Effector CD8-positive, alpha-beta T cell (primary cell): ENCODE data around the gene YEATS2.

Experiments
- DNase-seq: peaks from one replicate; lab custom pipeline; 2025; lab: John Stamatoyannopoulos, UW

YEATS2 gene

GRCh38 chr3:183837390-183837789 is 139.8 kb downstream of the YEATS2 start:
- DNase-seq = no peak

- DNase-seq = no peak
These were observed 140.3 kb downstream of the YEATS2 start for GRCh38 chr3:183837894-183838293.

GRCh38 chr3:183839751-183840150 is 142.2 kb downstream of the YEATS2 start:
- DNase-seq = no peak

DNA sequence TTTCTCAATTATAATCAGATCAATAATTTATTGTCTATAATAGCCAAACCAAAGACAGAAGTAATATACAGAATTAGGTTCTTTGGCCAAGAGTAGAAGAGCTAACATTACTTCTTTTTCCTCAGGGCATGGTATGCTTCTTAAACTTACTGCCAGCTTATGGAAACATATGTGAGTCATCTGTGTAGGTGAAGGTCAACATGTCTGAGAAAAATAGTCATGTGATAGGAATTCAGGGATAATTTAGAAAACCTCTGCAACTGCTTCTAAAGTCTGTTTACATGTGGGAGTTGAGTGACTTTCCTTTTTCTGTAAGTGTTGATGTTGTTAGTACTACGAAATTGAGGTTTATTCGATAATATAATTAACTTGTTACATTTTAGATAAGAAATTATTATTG is 147.0 kb downstream of the YEATS2 start:
- no peak for DNase-seq

GRCh38 chr3:183845090-183845489 is 147.5 kb downstream of the YEATS2 start:
- DNase-seq = no peak

DNA sequence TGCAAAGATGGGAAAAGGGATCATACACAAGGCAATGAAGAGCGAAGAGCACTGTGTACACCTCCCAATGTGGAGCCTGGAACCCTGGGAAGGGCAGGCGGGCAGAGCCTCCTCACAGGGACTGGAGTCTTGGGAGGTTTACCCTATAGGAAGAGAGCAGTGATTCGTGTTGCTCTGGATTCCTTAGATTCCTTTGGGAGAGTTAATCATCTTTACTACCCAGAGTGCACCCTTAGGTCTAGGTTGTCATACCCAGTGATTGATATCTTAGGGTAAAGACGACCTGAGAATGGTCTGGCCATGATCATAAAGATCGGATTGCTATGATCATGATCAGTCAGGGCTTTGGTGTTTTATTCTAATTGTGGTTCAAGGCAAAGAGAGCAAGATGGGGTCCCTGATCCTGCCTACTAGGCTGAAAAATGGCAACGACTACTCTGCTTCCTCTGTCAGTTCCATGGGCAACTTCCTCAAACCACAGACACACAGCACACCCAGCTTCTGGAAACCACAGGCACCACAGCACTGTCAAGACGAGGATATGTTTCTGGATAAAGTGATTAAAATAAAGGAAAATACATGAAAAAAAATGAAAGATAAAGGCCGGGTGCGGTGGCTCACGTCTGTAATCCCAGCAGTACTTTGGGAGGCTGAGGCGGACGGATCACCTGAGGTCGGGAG is 148.2 kb downstream of the YEATS2 start:
- no peak for DNase-seq

DNA sequence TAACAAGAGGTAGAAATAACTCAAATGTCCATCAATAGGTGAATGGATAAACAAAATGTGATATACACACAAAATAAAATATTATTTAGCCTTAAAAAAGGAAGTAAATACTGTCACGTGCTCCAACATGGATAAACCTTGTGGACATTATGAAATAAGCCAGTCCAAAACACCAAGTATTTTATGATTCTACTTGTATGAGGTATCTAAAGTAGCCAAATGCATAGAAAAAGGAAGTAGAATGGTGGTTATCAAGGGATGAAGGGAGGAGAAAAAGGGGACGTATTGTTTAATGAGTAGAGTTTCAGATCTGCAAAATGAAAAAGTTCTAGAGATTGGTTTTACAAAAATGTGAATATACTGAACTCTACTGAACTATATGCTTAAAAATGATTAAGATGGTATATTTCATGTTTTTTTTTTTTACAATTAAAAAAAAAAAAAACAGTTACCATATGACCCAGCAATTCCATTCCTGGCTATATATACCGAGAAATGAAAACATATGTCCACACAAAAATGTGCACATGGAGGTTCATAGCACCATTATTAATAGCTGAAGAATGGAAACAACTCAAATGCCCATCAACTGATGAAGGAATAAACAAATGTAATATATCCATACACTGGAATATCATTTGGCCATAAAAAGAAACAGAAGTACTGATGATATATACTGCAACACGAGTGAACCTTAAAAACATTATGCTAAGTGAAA is 156.9 kb downstream of the YEATS2 start:
- no peak for DNase-seq

- no peak for DNase-seq
These were observed 160.3 kb downstream of the YEATS2 start for GRCh38 chr3:183857863-183858262.
